K562 (cell line): ENCODE results near the gene XPO4. TPM values are rescaled to one million over a fixed set of nuclear protein-coding genes. Genes with fewer than 3 reads are reported as not detected.

Experiments
- ATAC-seq: fragments of 200-7000 bp; cut with Tn5 transposase; 3 replicates; pipeline ENCODE4 v1.9.1; 2020; ENCODE audit warnings: moderate library complexity
- BruUV-seq: library from RNA; stranded (reverse); fragments of 400-500 nt; replicated peaks from 2 replicates; lab custom pipeline; 2021; lab: Mats Ljungman, UMichigan
- CTCF ChIA-PET: fragments of 300-600 bp; formaldehyde crosslinking; extraction: SDS; loops from one replicate; lab custom pipeline; 2021; ENCODE audit warnings: low intra/inter-chr PET ratio; lab: Yijun Ruan, JAX
- POLR2A ChIA-PET: fragments of 300-600, 350-650 bp; sonication (Branson Sonifier 250); formaldehyde crosslinking; extraction: SDS; loops from one replicate; lab custom pipeline; 2021; ENCODE audit warnings: antibody characterized with exemption, inconsistent platforms; lab: Yijun Ruan, JAX
- DNase-seq, 4 experiments: peaks; one replicate each; pipeline versions ENCODE4 v3.0.0 to v3.0.0-alpha.2; 2011 to 2018; ENCODE audit warnings: low spot score in 3 of 4, mixed read lengths in 3 of 4; ENCODE audit errors: extremely low read depth in 1 of 4
- FAIRE-seq: peaks from 2 replicates; lab custom pipeline; 2011; peaks lifted over from hg19 to GRCh38; lab: Jason Lieb, UNC
- H2AFZ ChIP-seq: 2 replicates; pipeline ENCODE4 v1.6.0; 2011; ENCODE audit warnings: low read depth, low read length, control low read depth, inconsistent platforms
- H3K27ac ChIP-seq: fragments of 200-600 bp; 3 replicates; pipeline ENCODE4 v1.8.0; 2011; ENCODE audit warnings: low read depth, mild to moderate bottlenecking, control low read depth, inconsistent platforms, low read length, moderate library complexity, mixed read lengths; ENCODE audit errors: extremely low read depth
- H3K27me3 ChIP-seq, 2 experiments: fragments of 300-600 bp in 1 of 2; 2 replicates in 1 of 2; 3 replicates in 1 of 2; pipeline versions ENCODE4 v1.6.0 to v1.8.0; 2011; ENCODE audit warnings: inconsistent platforms in 2 of 2, low read length in 2 of 2, mild to moderate bottlenecking in 1 of 2, mixed read lengths in 1 of 2, moderate library complexity in 1 of 2; ENCODE audit not compliant: control insufficient read depth in 2 of 2, insufficient read depth in 2 of 2
- H3K36me3 ChIP-seq: fragments of 300-600 bp; 3 replicates; pipeline ENCODE4 v1.8.0; 2011; ENCODE audit warnings: mild to moderate bottlenecking, low read length, inconsistent platforms; ENCODE audit not compliant: control insufficient read depth, insufficient read depth
- H3K4me1 ChIP-seq, 2 experiments: fragments of 200-600 bp in 1 of 2; replicated peaks in 1 of 2; 2 replicates in 1 of 2; 3 replicates in 1 of 2; pipeline versions ENCODE4 v1.5.1 to v1.8.0; 2011; ENCODE audit warnings: inconsistent platforms in 2 of 2, low read length in 2 of 2, mild to moderate bottlenecking in 1 of 2, mixed read lengths in 1 of 2, moderate library complexity in 1 of 2; ENCODE audit not compliant: control insufficient read depth in 2 of 2, insufficient read depth in 2 of 2
- H3K4me2 ChIP-seq: 2 replicates; pipeline ENCODE4 v1.6.1; 2011; ENCODE audit warnings: low read length, control low read depth, inconsistent platforms, mixed read lengths; ENCODE audit not compliant: insufficient read depth
- H3K4me3 ChIP-seq: fragments of 200-600 bp; sonication (generic), shearing (Covaris generic); 2 replicates; pipeline ENCODE4 v1.5.1; 2016; ENCODE audit warnings: control low read depth, inconsistent platforms
- H3K79me2 ChIP-seq: fragments of 200-600 bp; 3 replicates; pipeline ENCODE4 v1.8.0; 2011; ENCODE audit warnings: low read length, inconsistent platforms; ENCODE audit not compliant: control insufficient read depth, insufficient read depth
- H3K9ac ChIP-seq, 2 experiments: 2 replicates each; pipeline versions ENCODE4 v1.6.0 to v1.6.1; 2011; ENCODE audit warnings: low read depth in 2 of 2, low read length in 2 of 2, control low read depth in 1 of 2, inconsistent platforms in 1 of 2, mild to moderate bottlenecking in 1 of 2, mixed read lengths in 1 of 2; ENCODE audit not compliant: insufficient read depth in 1 of 2
- H3K9me1 ChIP-seq: one replicate; pipeline ENCODE4 v1.6.0; 2011; ENCODE audit warnings: inconsistent platforms, mild to moderate bottlenecking, low read length, moderate library complexity; ENCODE audit not compliant: control insufficient read depth, insufficient read depth
- H3K9me3 ChIP-seq: replicated peaks from 2 replicates; pipeline ENCODE4 v1.5.1; 2011; ENCODE audit warnings: low read depth, low read length, inconsistent platforms; ENCODE audit not compliant: control insufficient read depth, insufficient read depth
- H4K20me1 ChIP-seq: replicated peaks from 2 replicates; pipeline ENCODE4 v1.6.1; 2011; ENCODE audit warnings: low read length, inconsistent platforms, mixed read lengths; ENCODE audit not compliant: control insufficient read depth, insufficient read depth
- CBX5 ChIP-seq: IDR thresholded peaks from 2 replicates; pipeline ENCODE4 v1.6.1; 2014; ENCODE audit warnings: low read depth, borderline replicate concordance
- CLOCK ChIP-seq: fragments of 250-450 bp; sonication (Bioruptor Pico); IDR thresholded peaks from 2 replicates; pipeline ENCODE4 v1.4.0; 2020; ENCODE audit warnings: mild to moderate bottlenecking, moderate library complexity, borderline replicate concordance
- ELK1 ChIP-seq: sonication (generic); formaldehyde crosslinking; IDR thresholded peaks from 2 replicates; pipeline ENCODE4 v1.8.1; 2022; ENCODE audit warnings: missing genetic modification reagents
- FOS ChIP-seq: IDR thresholded peaks from 3 replicates; pipeline ENCODE4 v1.6.1; 2011; ENCODE audit not compliant: insufficient read length; ENCODE audit errors: extremely low read depth
- GABPB1 ChIP-seq: sonication (generic); formaldehyde crosslinking; IDR thresholded peaks from 2 replicates; pipeline ENCODE4 v1.8.0; 2022; ENCODE audit warnings: mild to moderate bottlenecking, missing genetic modification reagents
- SRF ChIP-seq, 2 experiments: fragments of 250-450, 450-650 bp in 1 of 2; sonication (Bioruptor Pico) in 1 of 2; sonication (generic) in 1 of 2; formaldehyde crosslinking; IDR thresholded peaks; 2 replicates each; pipeline versions ENCODE4 v1.5.0 to v1.5.1; 2020 to 2022; ENCODE audit warnings: mild to moderate bottlenecking in 1 of 2, missing genetic modification reagents in 1 of 2
- TSC22D4 ChIP-seq: fragments of 450-650 bp; IDR thresholded peaks from 2 replicates; pipeline ENCODE4 v1.6.1; 2016; ENCODE audit warnings: missing genetic modification characterization, missing biosample characterization, control low read depth
- XRCC4 ChIP-seq: IDR thresholded peaks from one replicate; pipeline ENCODE4 v1.6.1; 2011; ENCODE audit not compliant: insufficient read depth, insufficient read length; ENCODE audit errors: extremely low read depth
- ZC3H8 ChIP-seq: fragments of 450-650 bp; IDR thresholded peaks from 2 replicates; pipeline ENCODE4 v1.6.1; 2017
- ZNF655 ChIP-seq: fragments of 250-450 bp; sonication (Bioruptor Pico); IDR thresholded peaks from 2 replicates; pipeline ENCODE4 v1.5.0; 2021
- ZNF830 ChIP-seq: fragments of 250-450 bp; sonication (Bioruptor Pico); IDR thresholded peaks from 2 replicates; pipeline ENCODE4 v1.5.0; 2021; ENCODE audit warnings: mild to moderate bottlenecking
- WGBS: fragments of 100-300 bp; shearing (Covaris generic); methylation state at CpG from one replicate; pipeline ENCODE4 v1.1.6; 2016; ENCODE audit warnings: low coverage, mixed read lengths; ENCODE audit not compliant: insufficient coverage; ENCODE audit errors: missing lambda C conversion rate; 5-methylcytosine and 5-hydroxymethylcytosine counted together
- in situ Hi-C: fragments of 300-500 bp; cut with MboI; formaldehyde crosslinking; loops from 4 replicates; pipeline ENCODE4 v1.15.0; 2018; ENCODE audit warnings: inconsistent platforms, mixed read lengths
- intact Hi-C: fragments of 100-400 bp; cut with micrococcal nuclease; formaldehyde crosslinking; loops from 2 replicates; pipeline ENCODE4 v1.14.2; 2022
- polyA plus RNA-seq, 8 experiments: library from polyadenylated mRNA; depleted of rRNA in 4 of 8; stranded (reverse) in 5 of 8; unstranded in 3 of 8; fragments of >200 nt; fragmentation: Nextera tagmentation in 2 of 8; fragmentation: Illumina TruSeq in 1 of 8; extraction: Ambion mirVana in 2 of 8; extraction: Trizol in 1 of 8; gene quantifications; 2 replicates each; pipeline versions ENCODE4 v1.2.1 to v1.2.3, GENCODE V29; 2011 to 2014; ENCODE audit warnings: inconsistent platforms in 1 of 8, missing spikeins in 1 of 8
- total RNA-seq, 7 experiments: library from RNA; depleted of rRNA in 6 of 7; stranded (reverse); fragments of >200 nt in 6 of 7; fragmentation: Illumina TruSeq in 2 of 7; extraction: Trizol in 2 of 7; gene quantifications; 2 replicates each; pipeline versions ENCODE4 v1.2.1 to v1.2.3, GENCODE V29; 2011 to 2021; ENCODE audit warnings: low replicate concordance in 1 of 7
- TF ChIP-seq, protein P1 (sequence below): fragments of 450-650 bp; IDR thresholded peaks from 2 replicates; pipeline ENCODE4 v1.6.1; 2018; ENCODE audit warnings: mild to moderate bottlenecking, low read depth; ENCODE audit not compliant: partially characterized antibody
- TF ChIP-seq, protein P2 (sequence below): fragments of 450-650 bp; formaldehyde crosslinking; conservative IDR thresholded peaks from 2 replicates; pipeline ENCODE4 v1.4.0; 2022; ENCODE audit warnings: mild to moderate bottlenecking, missing genetic modification characterization
- TF ChIP-seq, protein P3 (sequence below): IDR thresholded peaks from 2 replicates; pipeline ENCODE4 v1.6.1; 2011; ENCODE audit not compliant: insufficient read length; ENCODE audit errors: extremely low read depth

Gene XPO4
- total and polyA plus RNA-seq, 9 of the 15 experiments (the other 6 are each of a cell fraction or from before 2014, with no cell fraction given), result 5.5 to 25.1 (median 17.5) TPM

DNA sequence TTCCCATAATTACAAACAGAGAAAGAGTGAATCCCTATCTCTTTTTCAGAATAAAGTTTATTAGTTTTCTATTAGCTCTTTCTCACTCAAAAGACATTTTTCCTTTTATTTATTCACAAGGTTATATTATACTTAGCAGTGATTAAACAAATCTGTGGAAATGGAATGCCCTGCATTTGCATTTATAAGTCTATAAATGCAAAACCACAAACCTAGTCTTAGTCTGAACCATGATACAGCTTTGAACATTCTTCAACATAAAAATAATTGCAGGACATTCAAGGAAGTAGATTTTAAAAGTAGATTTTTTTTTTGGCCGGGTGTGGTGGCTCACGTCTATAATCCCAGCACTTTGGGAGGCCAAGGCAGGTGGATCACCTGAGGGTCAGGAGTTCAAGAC lies 8.3 kb downstream of the XPO4 start:
- peaks cover 97% of the 10 kb centered on the region for H3K79me2 ChIP-seq
- CTCF ChIA-PET, result no interaction called here
- no TSS peak for BruUV-seq
- no peak overlapping the region for H3K9ac ChIP-seq
- peaks cover 27% of the 10 kb centered on the region; the same call in 2 of the 3 replicates for H3K36me3 ChIP-seq
- intact Hi-C loops, result no loop called here
- no peaks in the 10 kb centered on the region for H3K4me1 ChIP-seq
- no peaks in the 10 kb centered on the region for H3K9me3 ChIP-seq
- TF ChIP-seq CLOCK (CRISPR knock-in tag), result no peak
- TF ChIP-seq, protein P1, sequence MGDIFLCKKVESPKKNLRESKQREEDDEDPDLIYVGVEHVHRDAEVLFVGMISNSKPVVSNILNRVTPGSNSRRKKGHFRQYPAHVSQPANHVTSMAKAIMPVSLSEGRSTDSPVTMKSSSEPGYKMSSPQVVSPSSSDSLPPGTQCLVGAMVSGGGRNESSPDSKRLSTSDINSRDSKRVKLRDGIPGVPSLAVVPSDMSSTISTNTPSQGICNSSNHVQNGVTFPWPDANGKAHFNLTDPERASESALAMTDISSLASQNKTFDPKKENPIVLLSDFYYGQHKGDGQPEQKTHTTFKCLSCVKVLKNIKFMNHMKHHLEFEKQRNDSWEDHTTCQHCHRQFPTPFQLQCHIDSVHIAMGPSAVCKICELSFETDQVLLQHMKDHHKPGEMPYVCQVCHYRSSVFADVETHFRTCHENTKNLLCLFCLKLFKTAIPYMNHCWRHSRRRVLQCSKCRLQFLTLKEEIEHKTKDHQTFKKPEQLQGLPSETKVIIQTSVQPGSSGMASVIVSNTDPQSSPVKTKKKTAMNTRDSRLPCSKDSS, result no peak
- TF ChIP-seq XRCC4, result no peak
- no peak for TF ChIP-seq SRF (CRISPR knock-in tag; IDR thresholded peaks at IDR 0.05)
- TF ChIP-seq FOS, result no peak
- TF ChIP-seq TSC22D4 (tag), result no peak
- TF ChIP-seq ZNF655 (CRISPR knock-in tag), result no peak
- no peak for TF ChIP-seq CBX5
- no peak for TF ChIP-seq ZC3H8
- TF ChIP-seq ELK1 (CRISPR knock-in tag), result no peak
- TF ChIP-seq ZNF830 (CRISPR knock-in tag), result no peak
- TF ChIP-seq GABPB1, result no peak
- TF ChIP-seq, protein P2, sequence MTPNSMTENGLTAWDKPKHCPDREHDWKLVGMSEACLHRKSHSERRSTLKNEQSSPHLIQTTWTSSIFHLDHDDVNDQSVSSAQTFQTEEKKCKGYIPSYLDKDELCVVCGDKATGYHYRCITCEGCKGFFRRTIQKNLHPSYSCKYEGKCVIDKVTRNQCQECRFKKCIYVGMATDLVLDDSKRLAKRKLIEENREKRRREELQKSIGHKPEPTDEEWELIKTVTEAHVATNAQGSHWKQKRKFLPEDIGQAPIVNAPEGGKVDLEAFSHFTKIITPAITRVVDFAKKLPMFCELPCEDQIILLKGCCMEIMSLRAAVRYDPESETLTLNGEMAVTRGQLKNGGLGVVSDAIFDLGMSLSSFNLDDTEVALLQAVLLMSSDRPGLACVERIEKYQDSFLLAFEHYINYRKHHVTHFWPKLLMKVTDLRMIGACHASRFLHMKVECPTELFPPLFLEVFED (CRISPR knock-in tag), result no peak
- TF ChIP-seq, protein P3, sequence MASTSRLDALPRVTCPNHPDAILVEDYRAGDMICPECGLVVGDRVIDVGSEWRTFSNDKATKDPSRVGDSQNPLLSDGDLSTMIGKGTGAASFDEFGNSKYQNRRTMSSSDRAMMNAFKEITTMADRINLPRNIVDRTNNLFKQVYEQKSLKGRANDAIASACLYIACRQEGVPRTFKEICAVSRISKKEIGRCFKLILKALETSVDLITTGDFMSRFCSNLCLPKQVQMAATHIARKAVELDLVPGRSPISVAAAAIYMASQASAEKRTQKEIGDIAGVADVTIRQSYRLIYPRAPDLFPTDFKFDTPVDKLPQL, result no peak
- TF ChIP-seq, all 486 proteins: peak for 0
- in situ Hi-C loops, result no loop called here
- no peak overlapping the region for H3K27ac ChIP-seq
- H3K9me1 ChIP-seq, result no peaks in the 10 kb centered on the region
- no peak overlapping the region for H3K4me2 ChIP-seq
- WGBS, result 78% methylated on average over 2 of the region's 2 CpGs
- DNase-seq, result no peak
- FAIRE-seq, result no peak
- POLR2A ChIA-PET, result interaction anchor here (0.6 kb wide), 1 partner anchor 12 kb away, joined by 3 read pairs; no protein-coding TSS in a partner anchor
- ATAC-seq, result no peak
- H2AFZ ChIP-seq, result no peak overlapping the region
- no peaks in the 10 kb centered on the region for H3K27me3 ChIP-seq
- no peak overlapping the region for H3K4me3 ChIP-seq
- peaks cover 3% of the 10 kb centered on the region; the same call in 1 of the 2 replicates for H4K20me1 ChIP-seq
